DMS53 treated with DMSO at 0.1 percent for 48 hours (cell line): ENCODE measurements around the gene DDX50.
"Not testable (repeated sequence)": the region's sequence is repeated elsewhere in the genome, so short reads cannot be mapped to it uniquely, and the experiment has no call there.

Experiments
- DNase-seq: peaks from one replicate; lab custom pipeline; 2025; ENCODE audit not compliant: unreplicated experiment; lab: John Stamatoyannopoulos, UW

The DDX50 gene, protein sequence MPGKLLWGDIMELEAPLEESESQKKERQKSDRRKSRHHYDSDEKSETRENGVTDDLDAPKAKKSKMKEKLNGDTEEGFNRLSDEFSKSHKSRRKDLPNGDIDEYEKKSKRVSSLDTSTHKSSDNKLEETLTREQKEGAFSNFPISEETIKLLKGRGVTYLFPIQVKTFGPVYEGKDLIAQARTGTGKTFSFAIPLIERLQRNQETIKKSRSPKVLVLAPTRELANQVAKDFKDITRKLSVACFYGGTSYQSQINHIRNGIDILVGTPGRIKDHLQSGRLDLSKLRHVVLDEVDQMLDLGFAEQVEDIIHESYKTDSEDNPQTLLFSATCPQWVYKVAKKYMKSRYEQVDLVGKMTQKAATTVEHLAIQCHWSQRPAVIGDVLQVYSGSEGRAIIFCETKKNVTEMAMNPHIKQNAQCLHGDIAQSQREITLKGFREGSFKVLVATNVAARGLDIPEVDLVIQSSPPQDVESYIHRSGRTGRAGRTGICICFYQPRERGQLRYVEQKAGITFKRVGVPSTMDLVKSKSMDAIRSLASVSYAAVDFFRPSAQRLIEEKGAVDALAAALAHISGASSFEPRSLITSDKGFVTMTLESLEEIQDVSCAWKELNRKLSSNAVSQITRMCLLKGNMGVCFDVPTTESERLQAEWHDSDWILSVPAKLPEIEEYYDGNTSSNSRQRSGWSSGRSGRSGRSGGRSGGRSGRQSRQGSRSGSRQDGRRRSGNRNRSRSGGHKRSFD

GRCh38 chr10:68901105-68901927 is at the start of gene DDX50:
DDX50 (plus strand) TSS chr10:68901315; CDS start chr10:68901385, 70 bp downstream.
- DNase-seq, result peak; percentile 99

GRCh38 chr10:68856352-68856751 is 44.8 kb upstream of the DDX50 start:
- no peak for DNase-seq

- no peak for DNase-seq
Measured at GRCh38 chr10:68857005-68857404, 44.1 kb upstream of the DDX50 start.

DNA sequence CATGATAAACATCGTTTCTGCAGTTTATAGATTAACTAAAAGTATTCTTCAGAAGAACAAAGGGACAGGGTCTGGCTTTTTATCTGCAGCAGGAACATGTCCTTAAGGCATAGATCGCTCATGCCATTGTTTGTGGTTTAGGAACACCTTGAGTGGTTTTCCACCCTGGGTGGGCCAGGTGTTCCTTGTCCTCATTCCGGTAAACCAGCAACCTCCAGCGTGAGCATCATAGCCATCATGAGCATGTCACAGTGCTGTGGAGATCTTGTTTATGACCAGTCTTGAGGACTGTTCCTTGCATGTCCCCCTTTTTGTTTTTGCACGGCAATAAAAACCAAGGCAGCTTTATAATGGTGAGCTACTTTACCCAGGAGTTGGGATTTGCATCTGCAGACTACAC is 39.9 kb upstream of the DDX50 start:
- DNase-seq, result no peak

DNA sequence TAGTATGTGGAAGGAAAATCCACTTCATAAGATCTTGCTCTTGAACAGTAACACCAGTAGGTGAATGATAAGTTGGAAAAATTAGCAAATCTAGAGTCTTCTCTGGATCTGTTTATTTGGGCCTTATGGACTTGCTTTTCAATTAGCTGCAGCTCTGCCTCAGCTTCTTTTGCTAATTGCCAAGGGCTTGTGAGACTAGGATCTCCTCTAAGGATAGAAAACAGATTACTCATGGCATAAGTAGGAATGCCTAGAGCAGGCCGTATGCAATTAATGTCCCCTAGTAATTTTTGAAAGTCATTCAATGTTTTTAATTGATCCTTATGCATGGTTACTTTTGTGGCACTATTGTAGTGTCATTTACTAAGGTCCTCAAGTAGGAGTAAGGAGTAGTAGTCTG is 36.5 kb upstream of the DDX50 start:
- no peak for DNase-seq

DNA sequence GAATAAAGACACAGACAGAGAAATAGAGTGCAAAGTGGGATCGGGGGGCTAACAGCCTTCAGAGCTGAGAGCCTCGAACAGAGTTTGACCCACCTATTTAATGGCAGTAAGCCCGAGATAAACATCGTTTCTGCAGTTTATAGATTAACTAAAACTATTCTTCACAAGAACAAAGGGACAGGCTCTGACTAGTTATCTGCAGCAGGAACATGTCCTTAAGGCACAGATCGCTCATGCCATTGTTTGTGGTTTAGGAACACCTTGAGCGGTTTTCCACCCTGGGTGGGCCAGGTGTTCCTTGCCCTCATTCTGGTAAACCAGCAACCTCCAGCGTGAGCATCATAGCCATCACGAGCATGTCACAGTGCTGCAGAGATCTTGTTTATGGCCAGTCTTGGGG is 32.9 kb upstream of the DDX50 start:
- not testable (repeated sequence) for DNase-seq

DNA sequence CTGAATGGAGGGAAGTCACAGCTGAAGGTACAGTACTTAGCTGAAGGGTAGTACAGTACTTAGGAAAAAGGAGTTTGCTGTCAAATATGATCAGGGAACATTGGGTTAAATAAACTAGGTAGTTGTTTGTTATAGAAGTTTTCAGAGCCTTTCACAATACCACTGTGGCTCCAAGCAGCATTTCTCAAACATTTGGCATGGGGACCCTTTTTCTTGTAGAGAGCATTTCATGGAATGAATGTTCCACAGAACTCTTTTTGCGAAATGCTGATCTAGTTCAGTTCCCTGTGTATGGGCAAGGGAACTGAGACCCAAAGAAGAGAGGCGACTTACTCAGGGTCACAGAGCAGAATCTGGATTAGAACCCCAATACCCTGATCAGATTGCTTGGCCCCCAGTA is 31.5 kb upstream of the DDX50 start:
- DNase-seq, result no peak

DNA sequence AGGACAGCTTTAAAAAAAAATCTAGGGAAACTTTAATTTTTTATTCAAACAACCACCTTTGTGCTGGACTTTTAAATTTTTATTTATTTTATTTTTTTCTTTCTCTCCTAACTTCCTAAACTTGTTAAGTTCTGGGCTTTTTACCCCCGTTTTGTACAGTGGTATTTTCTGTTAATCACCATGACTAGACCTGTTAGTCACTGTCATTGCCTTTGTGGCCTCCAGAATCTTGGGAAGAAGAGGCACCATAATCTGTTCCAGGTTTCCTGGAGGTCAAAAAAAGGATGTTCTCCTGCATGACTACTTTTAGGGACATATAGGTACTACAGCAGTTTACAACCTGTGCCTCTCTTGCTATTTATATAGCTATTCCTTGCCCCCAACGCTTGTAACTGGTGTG is 31.1 kb upstream of the DDX50 start:
- no peak for DNase-seq

- no peak for DNase-seq
Measured at GRCh38 chr10:68870545-68871104, 30.5 kb upstream of the DDX50 start.

- DNase-seq, result peak; percentile 21
Measured at GRCh38 chr10:68871105-68871711, 29.9 kb upstream of the DDX50 start.

GRCh38 chr10:68871731-68872342 is 29.3 kb upstream of the DDX50 start:
- peak; percentile 97 for DNase-seq

DNA sequence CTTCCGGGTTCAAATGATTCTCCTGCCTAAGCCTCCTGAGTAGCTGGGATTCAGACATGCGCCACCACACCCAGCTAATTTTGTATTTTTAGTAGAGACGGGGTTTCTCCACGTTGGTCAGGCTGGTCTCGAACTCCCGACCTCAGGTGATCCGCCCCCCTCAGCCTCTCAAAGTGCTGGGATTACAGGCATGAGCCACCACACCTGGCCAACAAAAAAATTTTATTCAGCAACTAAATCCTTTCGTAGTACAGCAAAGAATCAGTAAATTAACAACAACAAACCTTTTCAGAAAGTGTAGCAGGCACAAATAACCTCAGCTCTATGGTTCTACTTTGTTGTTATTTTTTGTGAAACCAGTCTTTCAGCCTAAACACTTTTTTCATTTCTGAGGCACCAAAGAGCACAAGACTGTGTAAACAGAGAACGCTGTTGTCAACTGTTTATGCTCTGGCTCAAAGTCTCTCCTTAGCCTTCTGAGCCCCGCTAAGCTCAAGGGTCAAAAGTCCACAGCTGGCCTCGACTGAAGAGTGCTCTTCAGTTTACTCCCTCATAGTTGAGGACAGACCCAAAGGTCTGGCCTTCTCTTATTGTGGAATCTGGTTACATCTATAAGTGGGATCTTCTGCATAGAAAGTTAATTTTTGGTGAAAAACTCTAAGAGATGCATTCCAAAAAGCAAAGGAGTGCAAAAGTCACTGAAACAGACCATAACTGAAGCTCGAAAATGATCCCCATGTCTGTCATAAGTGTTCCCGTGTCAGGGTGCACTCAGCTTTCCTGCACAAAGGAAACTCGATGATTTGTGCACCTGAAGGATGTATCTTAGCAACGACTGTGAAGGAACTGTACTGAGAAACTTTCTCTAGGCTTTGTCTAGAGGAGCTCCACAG is 24.6 kb upstream of the DDX50 start:
- DNase-seq, result peak; percentile 90

DNA sequence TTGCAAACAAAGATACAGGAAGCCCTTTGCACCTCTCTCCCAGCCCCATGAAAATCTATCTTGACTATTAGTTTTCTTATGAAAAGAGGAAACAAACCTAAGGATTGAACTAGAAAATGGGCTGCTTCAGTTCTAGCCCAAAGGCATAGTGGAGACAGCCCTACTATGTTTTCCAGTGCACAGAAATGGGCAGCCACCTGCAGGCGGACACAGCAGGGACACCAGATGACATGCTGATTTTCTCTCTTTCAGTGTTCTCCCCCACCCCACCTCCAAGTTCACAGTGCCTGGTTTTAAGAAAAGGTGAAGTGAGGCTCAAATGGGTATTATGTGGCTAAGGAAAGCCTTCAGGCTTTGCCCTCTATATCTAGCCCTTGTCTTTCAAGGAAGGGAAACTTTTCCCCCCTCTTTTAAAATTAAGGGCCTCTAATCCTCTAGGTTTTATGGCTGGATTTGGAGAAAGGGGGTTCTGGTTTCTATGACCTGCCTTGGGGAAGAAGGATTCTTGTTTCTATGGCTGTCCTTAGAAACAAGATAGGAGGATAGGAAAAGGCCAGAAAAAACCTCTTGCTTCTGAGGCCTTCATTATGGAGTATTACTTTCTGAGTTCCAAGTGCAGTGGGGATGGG is 23.5 kb upstream of the DDX50 start:
- DNase-seq, result no peak

GRCh38 chr10:68878496-68878895 is 22.6 kb upstream of the DDX50 start:
- DNase-seq, result peak; percentile 27

GRCh38 chr10:68879628-68880027 is 21.5 kb upstream of the DDX50 start:
- no peak for DNase-seq

DNA sequence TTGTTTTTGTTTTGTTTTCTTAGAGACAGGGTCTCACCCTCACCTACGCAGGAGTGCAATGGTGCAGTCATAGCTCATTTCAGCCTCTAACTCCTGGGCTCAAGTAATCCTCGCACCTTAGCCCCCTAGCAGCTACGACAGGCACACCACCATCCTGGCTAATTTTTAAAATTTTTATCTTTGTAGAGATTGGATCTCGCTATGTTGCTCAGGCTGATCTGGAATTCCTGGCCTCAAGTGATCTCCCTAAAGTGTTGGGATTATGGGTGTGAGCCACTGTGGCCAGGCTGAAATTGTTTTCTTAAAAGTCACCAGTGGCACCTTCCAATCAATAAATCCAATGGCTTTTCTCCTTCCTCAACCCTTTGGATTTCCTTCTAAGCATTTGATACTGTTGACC is 20.9 kb upstream of the DDX50 start:
- DNase-seq, result no peak

- DNase-seq, result no peak
Measured at GRCh38 chr10:68895041-68895440, 6.1 kb upstream of the DDX50 start.

DNA sequence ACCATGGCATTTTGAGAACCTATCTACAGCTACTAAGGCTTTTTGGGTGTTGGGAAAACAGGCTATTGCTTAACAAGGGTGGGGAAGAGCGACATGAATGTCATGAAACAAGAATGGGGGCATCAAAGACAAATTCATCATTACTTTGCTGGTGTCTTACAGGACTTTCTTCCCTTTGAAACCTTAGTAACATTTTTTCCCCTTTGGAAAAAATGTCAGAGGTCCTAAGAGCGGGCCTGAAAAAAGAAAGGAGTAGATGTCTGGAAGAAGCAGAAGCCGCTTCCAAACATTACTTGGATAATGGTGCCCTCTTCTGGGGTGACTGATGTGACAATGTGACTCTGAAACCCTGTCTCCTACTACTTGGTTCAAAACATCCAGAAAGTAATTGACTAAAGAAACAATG is 3.8 kb upstream of the DDX50 start:
- peak; percentile 74 for DNase-seq

- DNase-seq, result no peak
Measured at GRCh38 chr10:68899186-68899745, 1.8 kb upstream of the DDX50 start.
